NT2/D1 (cell line): ENCODE results near the gene PRSS27.

Experiments
- SUZ12 ChIP-seq: IDR thresholded peaks from 2 replicates; pipeline ENCODE4 v1.6.1; 2011; ENCODE audit not compliant: insufficient read length, insufficient read depth; ENCODE audit errors: extremely low read depth
- YY1 ChIP-seq: IDR thresholded peaks from 2 replicates; pipeline ENCODE4 v1.6.1; 2011; ENCODE audit not compliant: insufficient read length, insufficient read depth
- ZNF274 ChIP-seq: IDR thresholded peaks from 2 replicates; pipeline ENCODE4 v1.6.1; 2011; ENCODE audit warnings: mild to moderate bottlenecking, low read depth, low read length

DNA sequence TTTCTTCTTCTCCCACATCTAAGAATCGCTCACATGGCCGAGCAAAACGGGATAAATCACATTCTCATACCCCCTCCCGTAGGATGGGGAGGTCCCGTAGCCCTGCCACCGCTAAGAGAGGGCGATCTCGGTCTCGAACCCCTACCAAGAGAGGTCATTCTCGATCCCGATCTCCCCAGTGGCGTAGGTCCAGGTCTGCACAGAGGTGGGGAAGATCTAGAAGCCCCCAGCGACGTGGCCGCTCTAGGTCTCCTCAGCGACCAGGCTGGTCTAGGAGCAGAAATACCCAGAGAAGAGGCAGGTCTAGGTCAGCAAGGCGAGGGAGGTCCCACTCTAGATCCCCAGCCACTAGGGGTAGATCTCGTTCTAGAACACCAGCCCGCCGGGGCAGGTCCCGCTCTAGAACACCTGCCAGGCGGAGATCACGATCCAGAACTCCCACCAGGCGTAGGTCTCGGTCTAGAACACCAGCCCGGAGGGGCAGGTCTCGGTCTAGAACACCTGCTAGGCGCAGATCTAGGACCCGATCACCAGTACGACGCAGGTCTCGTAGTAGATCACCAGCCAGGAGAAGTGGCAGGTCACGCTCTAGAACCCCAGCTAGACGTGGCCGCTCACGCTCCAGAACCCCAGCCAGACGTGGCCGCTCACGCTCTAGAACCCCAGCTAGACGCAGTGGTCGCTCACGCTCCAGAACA is 42.0 kb upstream of the PRSS27 start:
- TF ChIP-seq SUZ12 (no peak), ZNF274 (no peak), YY1 (no peak)
